HG03520 (cell line): Measurements from ENCODE around the gene CDKN2B-AS1.
A peak's percentile ranks its signal among the peaks of the same experiment; 100 is the strongest.
"Not testable (repeated sequence)": the region's sequence is repeated elsewhere in the genome, so short reads cannot be mapped to it uniquely, and the experiment has no call there.

Experiments
- ATAC-seq: cut with Tn5 transposase; IDR thresholded peaks from one replicate; pipeline ENCODE4 v1.9.1; 2021; ENCODE audit warnings: mild to moderate bottlenecking, moderate library complexity; ENCODE audit not compliant: unreplicated experiment

CDKN2B-AS1 gene

GRCh38 chr9:22041775-22042174 is 47.2 kb downstream of the CDKN2B-AS1 start:
- no peak for ATAC-seq

DNA sequence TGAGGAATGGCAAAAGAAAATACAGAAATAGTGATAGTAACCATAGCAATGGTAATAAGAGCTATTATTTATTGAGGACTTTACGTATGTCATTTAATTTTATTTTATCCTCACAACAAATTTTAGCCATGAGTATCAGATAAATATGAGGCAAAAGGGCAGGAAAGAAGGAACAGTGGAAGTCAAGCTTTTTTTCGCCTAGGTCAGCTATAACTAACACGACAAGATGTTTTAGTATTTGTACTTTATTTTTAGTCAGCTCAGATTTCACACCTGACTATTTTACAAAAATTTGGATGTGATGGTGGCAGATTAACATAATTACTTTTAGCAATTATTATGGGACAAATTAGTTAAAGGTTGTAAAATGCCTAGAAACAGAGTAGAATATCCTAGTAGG is 49.3 kb downstream of the CDKN2B-AS1 start:
- ATAC-seq = no peak

DNA sequence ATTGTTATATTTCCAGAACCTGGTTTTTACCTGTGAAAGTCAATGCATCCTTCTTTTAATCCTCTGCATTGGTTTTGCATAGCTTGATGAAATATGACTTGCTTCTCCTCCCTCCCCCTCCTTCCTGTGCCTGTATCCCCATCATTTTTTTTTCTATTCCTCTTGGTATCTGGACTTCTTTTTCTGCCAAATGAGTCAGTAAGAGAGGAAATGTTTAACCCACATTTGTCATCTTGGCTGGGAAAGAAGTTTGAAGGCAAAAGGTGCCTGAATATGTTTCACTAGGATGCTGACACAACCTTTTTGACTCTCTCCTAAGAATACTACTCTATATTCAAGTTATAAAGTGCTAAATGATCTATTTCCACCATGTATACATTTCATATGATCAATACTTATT is 50.0 kb downstream of the CDKN2B-AS1 start:
- no peak for ATAC-seq

GRCh38 chr9:22045423-22045822 is 50.8 kb downstream of the CDKN2B-AS1 start:
- no peak for ATAC-seq

DNA sequence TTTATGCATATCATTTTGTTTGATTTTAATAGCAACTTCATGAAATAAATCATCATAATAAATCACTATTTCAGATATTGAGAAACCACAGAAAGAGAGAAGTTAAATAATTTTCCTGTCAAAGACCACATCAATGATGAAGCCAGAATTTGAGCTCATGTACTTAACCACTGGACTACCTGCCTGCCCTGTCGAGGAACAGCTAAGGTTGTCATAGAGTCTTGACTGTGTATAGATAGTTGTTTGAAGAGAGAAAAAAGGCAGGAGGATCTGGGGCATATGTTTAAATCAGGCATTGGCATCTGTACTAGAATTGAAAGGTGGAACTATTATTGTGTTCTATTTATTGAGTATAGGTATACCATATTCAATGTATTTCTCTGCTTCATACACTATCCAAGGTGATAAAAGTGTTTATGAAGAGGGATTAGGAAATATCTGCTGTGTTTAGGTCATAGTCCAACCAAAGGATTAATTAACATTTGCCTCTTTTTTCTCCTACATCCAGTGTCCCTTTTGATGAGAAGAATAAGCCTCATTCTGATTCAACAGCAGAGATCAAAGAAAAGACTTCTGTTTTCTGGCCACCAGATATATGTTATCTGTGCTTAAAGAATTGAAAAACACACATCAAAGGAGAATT is 51.8 kb downstream of the CDKN2B-AS1 start:
- no peak for ATAC-seq

- no peak for ATAC-seq
Observed at GRCh38 chr9:22047596-22047995, 53.0 kb downstream of the CDKN2B-AS1 start.

GRCh38 chr9:22049411-22049810 is 54.8 kb downstream of the CDKN2B-AS1 start:
- ATAC-seq = no peak

- ATAC-seq = peak; percentile 60
Observed at GRCh38 chr9:22050924-22051323, 56.3 kb downstream of the CDKN2B-AS1 start.

- ATAC-seq = no peak
Observed at GRCh38 chr9:22052376-22052945, 57.9 kb downstream of the CDKN2B-AS1 start.

- ATAC-seq = no peak
Observed at GRCh38 chr9:22053178-22053577, 58.6 kb downstream of the CDKN2B-AS1 start.

DNA sequence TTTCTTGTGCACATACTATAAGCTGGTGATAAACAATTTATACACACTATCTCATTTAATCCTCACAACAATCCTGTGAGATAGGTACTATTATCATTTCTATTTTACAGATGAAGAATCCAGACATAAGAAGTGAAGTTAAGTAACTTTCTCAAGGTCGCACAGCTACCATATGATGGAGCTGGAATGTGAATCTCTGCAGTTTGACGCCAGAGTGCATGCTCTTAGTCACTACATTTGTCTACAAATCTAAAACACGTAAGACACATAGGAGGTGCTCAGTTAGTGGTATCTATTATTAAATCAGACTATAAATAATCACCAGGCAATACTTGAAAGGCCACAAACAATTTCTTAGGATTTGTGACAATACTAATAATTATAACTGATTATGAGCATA is 59.5 kb downstream of the CDKN2B-AS1 start:
- ATAC-seq = no peak

DNA sequence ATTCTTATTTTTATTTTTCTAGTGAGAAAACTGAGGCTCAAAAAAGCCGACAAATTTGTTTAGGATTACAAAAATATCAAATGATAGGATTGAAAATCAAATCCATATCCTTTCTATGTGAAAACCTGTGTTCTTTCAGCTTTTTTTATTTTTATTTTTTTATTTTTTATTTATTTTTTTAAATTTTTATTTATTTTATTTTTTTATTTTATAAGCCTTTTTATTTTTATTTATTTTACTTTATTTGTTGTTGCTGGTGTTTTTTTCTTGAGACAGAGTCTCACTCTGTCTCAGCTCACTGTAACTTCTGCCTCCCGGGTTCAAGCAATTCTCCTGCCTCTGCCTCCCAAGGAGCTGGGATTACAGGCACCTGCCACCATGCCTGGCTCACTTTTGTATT is 59.9 kb downstream of the CDKN2B-AS1 start:
- no peak for ATAC-seq

GRCh38 chr9:22055090-22055489 is 60.5 kb downstream of the CDKN2B-AS1 start:
- ATAC-seq = no peak

GRCh38 chr9:22056402-22056801 is 61.8 kb downstream of the CDKN2B-AS1 start:
- no peak for ATAC-seq

DNA sequence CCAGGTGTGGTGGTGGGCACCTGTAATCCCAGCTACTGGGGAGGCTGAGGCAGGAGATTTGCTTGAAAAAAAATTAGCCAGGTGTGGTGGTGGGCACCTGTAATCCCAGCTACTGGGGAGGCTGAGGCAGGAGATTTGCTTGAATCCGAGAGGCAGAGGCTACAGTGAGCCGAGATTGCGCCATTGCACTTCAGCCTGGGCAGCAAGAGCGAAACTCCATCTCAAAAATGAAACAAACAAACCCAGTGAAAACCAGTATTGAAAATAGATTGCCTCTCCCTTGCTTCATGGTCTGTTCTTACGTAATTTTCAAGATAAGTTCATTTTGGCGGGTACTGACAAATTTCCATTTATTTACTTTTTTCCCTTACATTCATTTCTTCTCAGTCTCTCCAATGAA is 63.4 kb downstream of the CDKN2B-AS1 start:
- ATAC-seq = not testable (repeated sequence)

DNA sequence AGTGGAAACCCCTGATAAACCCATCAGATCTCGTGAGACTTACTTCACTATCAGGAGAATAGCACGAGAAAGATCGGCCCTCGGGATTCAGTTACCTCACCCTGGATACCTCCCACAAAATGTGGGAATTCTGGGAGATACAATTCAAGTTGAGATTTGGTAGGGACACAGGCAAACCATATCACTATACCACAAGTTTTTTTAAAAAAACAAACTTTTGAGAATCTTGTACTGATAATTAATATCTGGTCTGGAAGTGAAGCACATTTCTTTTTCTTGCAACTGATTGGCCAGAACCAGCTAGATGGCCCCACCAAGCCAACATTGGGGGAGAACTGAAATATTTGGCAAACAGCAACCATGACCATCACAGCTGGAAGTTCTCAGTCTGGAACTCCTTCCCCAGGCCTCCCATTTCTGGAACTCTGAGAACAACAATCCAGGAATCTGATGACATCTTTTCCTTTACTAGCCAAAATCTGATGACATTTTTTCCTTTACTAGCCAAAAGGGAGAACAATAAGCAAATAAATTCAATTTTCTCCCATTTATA is 66.3 kb downstream of the CDKN2B-AS1 start:
- no peak for ATAC-seq

DNA sequence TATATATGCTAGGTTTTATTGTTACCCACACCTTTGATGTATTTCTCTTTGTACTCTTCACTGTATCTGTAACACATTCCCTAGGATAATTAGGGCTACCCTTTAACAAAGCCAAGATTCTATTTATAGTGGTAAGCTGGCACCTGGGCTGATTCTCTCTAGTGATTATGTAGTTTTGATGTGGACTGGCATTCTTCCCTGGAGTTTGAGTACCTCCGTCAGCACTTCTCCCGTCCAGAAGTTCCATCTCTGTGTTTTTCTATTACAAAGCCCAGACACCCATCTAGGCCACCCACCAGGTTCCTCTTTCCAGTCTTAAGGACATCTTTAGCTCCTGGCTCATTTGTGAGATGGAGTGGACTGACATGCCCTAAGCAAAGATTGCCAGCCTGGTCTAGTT is 70.4 kb downstream of the CDKN2B-AS1 start:
- no peak for ATAC-seq

- ATAC-seq = no peak
Observed at GRCh38 chr9:22065431-22066200, 71.0 kb downstream of the CDKN2B-AS1 start.

- no peak for ATAC-seq
Observed at GRCh38 chr9:22067196-22067595, 72.6 kb downstream of the CDKN2B-AS1 start.

- no peak for ATAC-seq
Observed at GRCh38 chr9:22068369-22068768, 73.8 kb downstream of the CDKN2B-AS1 start.

GRCh38 chr9:22073349-22073748 is 78.8 kb downstream of the CDKN2B-AS1 start:
- ATAC-seq = no peak

- no peak for ATAC-seq
Observed at GRCh38 chr9:22078081-22078480, 83.5 kb downstream of the CDKN2B-AS1 start.
